IgD-negative memory B cell (primary cell): ENCODE measurements around the gene RBM33. TPM values are rescaled to one million over a fixed set of nuclear protein-coding genes. Genes with fewer than 3 reads are reported as not detected.

ENCODE experiments used
- H3K27ac Mint-ChIP-seq, 3 donors: one replicate each; pipeline ENCODE4 v1.8.0; 2020 to 2022; ENCODE audit warnings: mild to moderate bottlenecking in 3 of 3, mixed read lengths in 3 of 3, moderate library complexity in 1 of 3
- H3K27me3 Mint-ChIP-seq: one replicate; pipeline ENCODE4 v1.8.0; 2021; ENCODE audit warnings: mixed read lengths
- H3K36me3 Mint-ChIP-seq: one replicate; pipeline ENCODE4 v1.8.0; 2020; ENCODE audit warnings: mild to moderate bottlenecking, mixed read lengths
- H3K4me1 Mint-ChIP-seq, 3 donors: one replicate each; pipeline ENCODE4 v1.8.0; 2020 to 2022; ENCODE audit warnings: mixed read lengths in 3 of 3, mild to moderate bottlenecking in 1 of 3
- H3K4me3 Mint-ChIP-seq, 4 donors: one replicate each; pipeline ENCODE4 v1.8.0; 2020 to 2022; ENCODE audit warnings: mild to moderate bottlenecking in 4 of 4, mixed read lengths in 4 of 4, moderate library complexity in 3 of 4
- H3K9me3 Mint-ChIP-seq, 3 donors: one replicate each; pipeline ENCODE4 v1.8.0; 2020 to 2021; ENCODE audit warnings: mixed read lengths in 3 of 3, mild to moderate bottlenecking in 1 of 3
- polyA plus RNA-seq: library from polyadenylated mRNA; unstranded; fragments of 300-500 nt; fragmentation: Illumina TruSeq; gene quantifications from one replicate; pipeline ENCODE4 v1.2.3, GENCODE V29; 2021

RBM33 gene
- polyA plus RNA-seq, 1 donor from 2014 or later = 72.4 TPM

DNA sequence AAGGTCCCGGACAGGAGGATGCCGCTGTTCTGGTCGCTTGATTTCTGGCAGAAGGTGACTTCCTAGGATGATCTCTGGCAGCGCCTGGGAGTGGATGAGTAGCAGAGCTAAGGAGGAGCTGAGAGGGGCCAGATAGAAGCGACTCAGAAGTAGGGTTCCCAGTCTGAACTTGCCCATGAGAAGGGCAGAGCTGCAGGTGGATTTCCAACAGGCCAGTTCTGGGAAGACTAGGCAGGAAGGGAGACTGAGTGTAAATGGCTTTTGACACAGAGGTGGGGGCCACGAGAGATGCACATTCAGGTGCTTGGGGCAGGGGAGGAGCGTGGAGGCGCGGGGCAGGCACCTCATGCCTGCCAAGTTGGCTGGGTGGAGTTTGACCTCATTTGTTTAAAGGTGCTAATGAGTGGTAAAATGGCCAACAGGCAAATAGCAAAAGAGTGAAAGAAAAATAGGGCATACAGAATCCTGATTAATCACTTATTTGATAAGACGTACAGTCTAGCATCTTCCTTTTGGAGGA is 109.0 kb downstream of the RBM33 start:
- Mint-ChIP-seq H3K27ac (peak overlapping the region in 2 of 3 donors; percentile 66 to 73), H3K4me3 (peak overlapping the region; percentile 10 to 87 (median 66)), H3K9me3 (no peaks in the 10 kb centered on the region), H3K36me3 (peaks cover 4% of the 10 kb centered on the region), H3K4me1 (peaks cover 41 to 60% (median 59%) of the 10 kb centered on the region in 3 donors), H3K27me3 (peaks cover 2% of the 10 kb centered on the region)

DNA sequence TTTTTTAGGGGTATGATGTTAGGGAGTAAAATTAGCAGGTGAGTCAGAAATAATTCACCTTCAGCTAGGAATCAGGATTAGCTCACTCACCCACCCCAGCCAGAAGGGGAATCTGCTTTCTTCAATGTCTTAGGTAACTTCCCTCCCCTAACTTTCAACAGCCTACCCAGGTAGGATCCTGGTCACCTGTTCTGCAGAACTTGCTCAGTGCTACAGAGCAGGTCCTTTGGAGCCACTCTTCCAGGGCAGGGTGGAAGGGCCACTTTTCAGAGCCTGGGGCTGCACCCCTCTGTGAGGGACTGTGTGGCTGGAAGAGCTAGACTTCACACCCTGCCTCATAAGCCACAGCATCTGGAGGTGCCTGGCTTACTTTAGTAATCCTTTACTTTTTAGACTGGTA is 109.7 kb downstream of the RBM33 start:
- no peaks in the 10 kb centered on the region for H3K9me3 Mint-ChIP-seq
- peak overlapping the region in 1 of 3 donors; percentile 25 for H3K27ac Mint-ChIP-seq
- H3K4me1 Mint-ChIP-seq = peaks cover 41 to 55% (median 53%) of the 10 kb centered on the region in 3 donors
- peaks cover 4% of the 10 kb centered on the region for H3K36me3 Mint-ChIP-seq
- H3K27me3 Mint-ChIP-seq = peaks cover 2% of the 10 kb centered on the region
- no peak overlapping the region for H3K4me3 Mint-ChIP-seq

DNA sequence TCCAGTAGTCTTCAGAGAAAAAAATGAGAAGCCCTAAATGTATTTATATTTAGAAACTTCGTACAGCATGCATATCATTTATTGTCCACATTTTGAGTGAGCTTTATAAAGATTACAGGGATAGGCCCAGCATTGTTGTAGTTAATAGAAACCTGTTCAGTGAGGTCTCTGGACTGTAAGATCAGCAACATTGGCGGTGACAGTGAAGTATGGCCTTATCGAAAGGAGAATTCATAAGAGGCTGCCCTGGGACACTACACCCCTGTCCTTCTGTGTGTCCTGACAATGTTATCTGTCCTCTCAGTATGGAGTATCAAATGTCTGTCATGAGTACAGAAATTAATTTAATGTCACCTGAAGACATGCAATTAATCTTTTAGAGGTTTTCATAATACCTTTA is 110.6 kb downstream of the RBM33 start:
- peaks cover 7% of the 10 kb centered on the region for H3K36me3 Mint-ChIP-seq
- H3K27ac Mint-ChIP-seq = no peak overlapping the region
- no peaks in the 10 kb centered on the region for H3K9me3 Mint-ChIP-seq
- H3K4me1 Mint-ChIP-seq = peaks cover 43 to 50% (median 45%) of the 10 kb centered on the region in 3 donors
- H3K4me3 Mint-ChIP-seq = peak overlapping the region in 1 of 4 donors; percentile 13
- peaks cover 2% of the 10 kb centered on the region for H3K27me3 Mint-ChIP-seq

DNA sequence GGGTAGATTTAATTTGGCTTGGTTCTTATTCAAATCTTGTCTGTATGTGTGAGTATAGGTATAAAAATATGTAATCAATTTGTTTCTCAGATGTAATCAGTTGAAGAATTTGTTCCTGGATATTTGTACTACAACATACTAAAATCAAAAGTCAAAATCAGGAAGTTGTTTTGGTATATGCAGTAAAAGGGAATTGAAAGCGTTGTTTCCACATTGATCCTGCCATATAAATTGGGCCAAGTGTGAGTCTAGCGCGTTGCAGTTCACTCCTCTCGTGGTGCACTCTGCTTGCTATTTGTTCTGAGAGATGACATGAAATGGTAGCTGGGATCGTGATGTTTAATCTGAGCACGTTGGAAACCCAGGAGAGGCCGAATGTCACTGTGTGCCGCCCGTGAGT is 111.9 kb downstream of the RBM33 start:
- peak overlapping the region in 2 of 3 donors; percentile 1 to 9 for H3K27ac Mint-ChIP-seq
- H3K4me1 Mint-ChIP-seq = peaks cover 43 to 49% (median 49%) of the 10 kb centered on the region in 3 donors
- H3K9me3 Mint-ChIP-seq = no peaks in the 10 kb centered on the region
- peak overlapping the region in 2 of 4 donors; percentile 65 to 85 for H3K4me3 Mint-ChIP-seq
- peaks cover 2% of the 10 kb centered on the region for H3K27me3 Mint-ChIP-seq
- H3K36me3 Mint-ChIP-seq = peaks cover 7% of the 10 kb centered on the region

DNA sequence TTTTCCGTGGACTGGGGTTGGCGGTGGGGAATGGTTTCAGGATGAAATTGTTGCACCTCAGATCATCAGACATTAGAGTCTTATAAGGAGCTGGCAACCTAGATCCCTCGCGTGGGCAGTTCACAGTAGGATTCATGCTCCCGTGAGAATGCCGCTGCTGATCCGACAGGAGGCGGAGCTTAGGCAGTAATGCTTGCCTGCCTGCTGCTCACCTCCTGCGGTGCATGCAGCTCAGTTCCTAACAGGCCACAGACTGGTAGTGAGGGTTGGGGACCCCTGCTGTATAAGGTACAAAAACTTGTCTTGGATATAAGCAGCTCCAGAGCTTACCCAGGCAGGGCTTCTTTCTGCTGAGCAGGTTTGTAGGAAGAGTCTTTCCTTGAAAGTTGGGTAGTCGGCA is 113.9 kb downstream of the RBM33 start:
- Mint-ChIP-seq H3K36me3 (peaks cover 7% of the 10 kb centered on the region), H3K4me1 (peaks cover 29 to 45% (median 40%) of the 10 kb centered on the region in 3 donors), H3K27ac (peak overlapping the region in 1 of 3 donors; percentile 27), H3K4me3 (no peak overlapping the region), H3K27me3 (peaks cover 2% of the 10 kb centered on the region), H3K9me3 (no peaks in the 10 kb centered on the region)

DNA sequence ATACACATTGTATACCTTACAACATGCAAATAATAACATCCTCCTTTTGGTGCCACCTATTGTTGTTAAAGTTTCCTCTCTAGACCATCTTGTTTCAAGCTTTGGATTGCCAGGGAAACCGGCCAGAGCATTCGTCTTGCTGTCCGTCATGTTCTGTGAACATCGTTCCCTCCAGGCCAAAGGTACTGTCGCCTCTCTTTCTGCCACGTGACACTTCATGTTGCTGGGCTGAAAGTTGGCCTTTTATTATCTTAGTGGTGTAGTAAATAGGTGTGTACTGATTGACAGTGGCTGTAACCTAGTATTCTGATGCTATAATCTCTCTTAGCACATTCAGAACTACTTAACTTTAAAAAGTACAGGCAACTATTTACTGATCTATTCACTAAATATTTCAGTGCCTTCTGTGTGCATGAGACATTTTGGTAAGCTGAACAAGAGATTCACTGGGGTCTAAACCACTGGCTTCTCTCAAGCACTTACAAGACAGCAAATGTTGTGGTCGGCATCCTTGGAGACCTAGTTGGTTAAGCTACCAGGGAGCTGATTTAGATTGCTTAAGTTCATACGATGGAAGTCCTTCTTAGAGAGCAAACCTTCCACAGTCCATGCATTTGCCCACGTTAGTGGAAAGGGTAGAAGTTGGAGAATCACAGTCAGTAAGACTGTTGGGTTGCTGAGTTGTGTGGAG is 115.4 kb downstream of the RBM33 start:
- Mint-ChIP-seq H3K27me3 (no peaks in the 10 kb centered on the region), H3K9me3 (no peaks in the 10 kb centered on the region), H3K4me1 (peaks cover 29 to 42% (median 40%) of the 10 kb centered on the region in 3 donors), H3K4me3 (no peak overlapping the region), H3K36me3 (peaks cover 7% of the 10 kb centered on the region), H3K27ac (peak overlapping the region in 1 of 3 donors; percentile 22)

DNA sequence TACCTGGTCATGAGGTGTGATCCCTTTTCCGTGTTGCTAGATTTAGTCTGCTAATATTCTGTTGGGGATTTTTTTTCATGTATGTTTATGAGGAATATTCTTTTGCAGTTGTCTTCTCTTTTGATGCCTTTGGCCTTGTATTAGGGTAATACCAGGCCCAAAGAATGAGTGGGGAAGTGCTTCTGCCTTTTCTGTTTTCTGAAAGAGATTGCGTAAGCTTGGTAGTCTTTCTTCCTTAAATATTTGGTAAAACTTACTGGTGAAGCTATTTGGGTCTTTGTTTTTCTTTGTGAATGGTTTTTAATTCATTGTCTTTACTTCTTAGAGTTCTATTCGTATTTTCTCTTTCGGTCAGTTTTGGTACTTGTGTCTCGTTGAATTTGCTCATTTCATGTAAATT is 116.7 kb downstream of the RBM33 start:
- Mint-ChIP-seq H3K4me3 (no peak overlapping the region), H3K27me3 (no peaks in the 10 kb centered on the region), H3K27ac (no peak overlapping the region), H3K4me1 (peaks cover 20 to 36% (median 34%) of the 10 kb centered on the region in 3 donors), H3K36me3 (peaks cover 7% of the 10 kb centered on the region), H3K9me3 (no peaks in the 10 kb centered on the region)

DNA sequence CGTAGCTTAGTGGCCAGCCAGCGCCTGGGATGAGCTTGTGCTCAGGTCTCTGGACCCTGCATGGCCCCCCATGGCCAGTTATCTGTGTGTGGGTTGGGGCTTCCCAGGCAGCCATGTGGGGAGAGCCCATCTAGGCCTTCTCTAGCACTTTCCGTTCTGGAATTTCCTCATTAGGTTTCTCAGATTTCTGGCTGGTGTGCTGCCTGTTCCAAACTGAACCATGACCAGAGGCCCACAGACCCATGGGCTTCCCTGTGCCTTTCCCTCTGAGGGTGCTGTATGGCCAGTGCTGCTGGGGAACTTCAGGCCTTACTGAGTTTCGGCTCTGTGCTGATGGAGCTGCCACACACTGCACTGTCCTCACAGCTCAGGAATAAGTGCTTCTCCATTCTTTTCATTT is 117.6 kb downstream of the RBM33 start:
- Mint-ChIP-seq H3K4me1 (peaks cover 11 to 29% (median 27%) of the 10 kb centered on the region in 3 donors), H3K4me3 (no peak overlapping the region), H3K27me3 (no peaks in the 10 kb centered on the region), H3K27ac (peak overlapping the region in 1 of 3 donors; percentile 53), H3K36me3 (peaks cover 3% of the 10 kb centered on the region), H3K9me3 (no peaks in the 10 kb centered on the region)

DNA sequence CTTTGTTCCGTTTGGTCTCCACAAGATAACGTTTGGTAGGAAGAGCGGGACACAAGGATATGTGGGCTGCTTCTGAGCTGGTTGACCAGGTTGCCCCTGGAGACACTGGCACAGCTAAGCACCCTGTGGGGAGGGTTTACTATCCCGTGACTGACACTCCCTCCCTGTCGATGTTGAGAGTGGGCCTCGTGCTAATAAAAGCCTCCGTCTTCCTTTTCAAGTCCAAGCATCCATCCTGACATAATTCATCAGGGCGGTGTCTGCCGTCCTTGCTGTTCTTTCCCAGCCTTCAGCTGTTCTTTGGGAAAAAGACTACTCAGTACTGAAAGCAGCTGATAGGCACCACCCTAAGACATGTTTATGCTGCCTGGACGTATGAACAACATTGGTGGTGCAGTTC is 118.2 kb downstream of the RBM33 start:
- Mint-ChIP-seq H3K27me3 (no peaks in the 10 kb centered on the region), H3K4me3 (no peak overlapping the region), H3K4me1 (peaks cover 11 to 29% (median 26%) of the 10 kb centered on the region in 3 donors), H3K27ac (no peak overlapping the region), H3K9me3 (no peaks in the 10 kb centered on the region), H3K36me3 (peaks cover 3% of the 10 kb centered on the region)

DNA sequence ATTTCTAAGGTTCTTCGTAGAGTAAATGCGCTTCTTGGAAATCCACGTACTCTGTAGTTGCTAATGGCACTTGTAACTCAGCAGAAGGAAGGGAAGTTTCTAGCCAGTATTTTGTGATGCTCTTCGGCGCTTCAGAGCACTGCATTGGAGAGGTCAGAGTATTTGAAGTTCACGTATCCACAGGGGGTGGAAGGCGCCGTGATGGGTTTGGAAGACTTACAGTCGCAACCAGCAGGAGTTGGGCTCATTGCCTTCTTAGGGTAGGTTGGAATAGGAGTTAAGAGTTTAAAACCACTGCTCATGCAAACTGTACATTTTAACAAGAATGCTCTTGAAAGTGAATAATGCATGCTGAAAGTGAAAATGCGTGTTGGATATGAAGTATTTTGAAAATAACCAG is 118.7 kb downstream of the RBM33 start:
- peak overlapping the region in 2 of 4 donors; percentile 73 to 79 for H3K4me3 Mint-ChIP-seq
- no peaks in the 10 kb centered on the region for H3K27me3 Mint-ChIP-seq
- H3K36me3 Mint-ChIP-seq = peaks cover 3% of the 10 kb centered on the region
- H3K27ac Mint-ChIP-seq = peak overlapping the region in 2 of 3 donors; percentile 62 to 78
- H3K4me1 Mint-ChIP-seq = peaks cover 11 to 30% (median 26%) of the 10 kb centered on the region in 3 donors
- no peaks in the 10 kb centered on the region for H3K9me3 Mint-ChIP-seq

DNA sequence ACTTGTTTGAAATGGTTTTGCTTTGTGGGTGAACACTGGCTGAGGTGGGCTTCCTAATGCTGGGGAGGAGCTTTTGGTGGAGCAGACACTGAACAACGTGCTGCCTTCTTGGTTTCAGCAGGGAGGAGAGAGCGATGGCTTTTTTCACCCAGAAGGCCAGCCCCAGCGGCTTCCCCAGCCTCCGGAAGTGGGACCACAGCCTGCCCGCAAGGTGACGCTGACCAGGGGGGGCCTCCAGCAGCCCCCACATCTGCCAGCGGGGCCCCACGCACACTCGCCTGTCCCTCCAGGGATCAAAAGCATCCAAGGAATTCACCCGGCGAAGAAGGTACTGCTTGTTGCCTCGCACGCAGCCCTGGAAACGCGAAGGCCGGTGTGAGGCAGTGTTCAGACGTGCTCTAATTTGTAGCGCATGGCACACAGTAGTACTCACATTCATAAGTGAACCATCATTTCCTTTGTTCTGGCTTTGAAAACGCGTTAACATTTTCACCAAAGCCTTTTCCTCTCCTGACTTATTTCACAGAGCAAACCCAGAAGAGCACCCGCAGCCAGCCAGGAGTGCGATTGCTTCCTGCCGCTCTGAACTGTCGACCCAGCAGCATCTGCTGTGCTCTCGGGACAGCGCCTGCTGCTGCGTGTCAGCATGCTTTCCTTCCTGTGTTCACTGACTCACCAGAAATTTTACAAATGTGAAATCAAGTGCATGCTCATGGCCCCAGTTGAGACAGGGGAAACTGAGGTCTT is 119.4 kb downstream of the RBM33 start:
- Mint-ChIP-seq H3K36me3 (peaks cover 5% of the 10 kb centered on the region), H3K27me3 (no peaks in the 10 kb centered on the region), H3K27ac (peak overlapping the region; percentile 62 to 86 (median 78)), H3K4me1 (peaks cover 13 to 33% (median 28%) of the 10 kb centered on the region in 3 donors), H3K4me3 (peak overlapping the region in 3 of 4 donors; percentile 24 to 73 (median 61)), H3K9me3 (no peaks in the 10 kb centered on the region)

DNA sequence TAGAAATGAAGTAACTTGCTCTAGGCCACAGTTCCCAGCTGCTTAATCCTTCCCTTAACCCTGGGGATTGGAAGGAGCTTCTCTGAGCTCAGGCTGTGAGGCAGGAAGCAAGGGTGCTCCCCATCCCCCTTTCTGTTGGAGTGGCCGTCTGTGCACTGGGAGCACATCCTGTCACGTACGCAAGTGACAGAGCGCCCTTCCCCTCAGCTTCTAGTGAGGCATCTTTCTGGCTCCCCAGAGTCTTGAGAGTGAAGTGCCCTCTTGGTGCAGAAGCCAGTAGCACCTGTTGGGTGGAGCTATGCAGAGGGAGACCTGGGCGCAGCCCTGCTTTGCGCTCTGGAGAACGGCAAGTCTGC is 120.0 kb downstream of the RBM33 start:
- Mint-ChIP-seq H3K36me3 (peaks cover 5% of the 10 kb centered on the region), H3K4me1 (peaks cover 13 to 33% (median 28%) of the 10 kb centered on the region in 3 donors), H3K27ac (peak overlapping the region; percentile 62 to 86 (median 78)), H3K4me3 (peak overlapping the region in 2 of 4 donors; percentile 17 to 61), H3K27me3 (no peaks in the 10 kb centered on the region), H3K9me3 (no peaks in the 10 kb centered on the region)

DNA sequence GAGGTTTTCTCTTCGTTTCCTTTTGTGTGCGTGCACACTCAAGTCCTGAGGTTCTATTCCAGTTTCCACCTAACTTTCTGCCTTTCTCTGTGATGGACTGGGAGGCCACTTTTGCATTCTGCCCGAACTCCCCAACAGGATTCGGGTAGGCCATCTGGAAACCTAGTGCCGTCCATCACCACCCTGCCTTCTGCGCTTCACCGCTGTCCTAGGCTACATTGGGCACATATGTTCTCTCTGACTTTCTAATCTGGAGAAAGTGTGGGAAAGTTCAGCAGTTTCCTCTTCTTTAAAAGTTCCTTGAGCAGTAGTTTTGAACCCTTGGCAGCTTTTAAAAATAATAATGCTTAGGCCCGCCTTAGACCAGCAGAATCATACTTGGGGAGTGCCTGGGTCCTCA is 121.0 kb downstream of the RBM33 start:
- peaks cover 13 to 33% (median 23%) of the 10 kb centered on the region in 3 donors for H3K4me1 Mint-ChIP-seq

DNA sequence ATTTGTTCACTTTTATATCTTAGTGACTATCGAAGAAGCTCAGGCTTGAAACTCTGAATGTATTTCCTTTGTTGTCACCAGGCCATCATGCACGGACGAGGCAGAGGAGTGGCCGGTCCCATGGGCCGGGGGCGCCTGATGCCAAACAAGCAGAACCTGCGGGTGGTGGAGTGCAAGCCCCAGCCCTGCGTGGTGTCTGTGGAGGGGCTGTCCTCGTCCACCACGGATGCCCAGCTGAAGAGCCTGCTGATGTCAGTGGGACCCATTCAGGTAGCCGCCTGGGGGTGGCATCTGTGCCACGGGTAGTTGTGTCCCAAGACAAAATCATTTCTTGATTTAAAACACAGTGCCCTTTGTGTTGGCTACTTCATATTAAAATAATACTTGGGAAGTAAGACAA is 121.9 kb downstream of the RBM33 start:
- Mint-ChIP-seq H3K36me3 (peaks cover 5% of the 10 kb centered on the region), H3K27me3 (no peaks in the 10 kb centered on the region), H3K27ac (no peak overlapping the region), H3K4me3 (no peak overlapping the region), H3K4me1 (peaks cover 13 to 29% (median 22%) of the 10 kb centered on the region in 3 donors), H3K9me3 (no peaks in the 10 kb centered on the region)

More for the DNA sequence above, 121.0 kb downstream of the RBM33 start:
- Mint-ChIP-seq H3K36me3 (peaks cover 5% of the 10 kb centered on the region), H3K27me3 (no peaks in the 10 kb centered on the region), H3K4me3 (no peak overlapping the region), H3K27ac (peak overlapping the region in 2 of 3 donors; percentile 46 to 64), H3K9me3 (no peaks in the 10 kb centered on the region)
